GM10266 (cell line): ENCODE data around the gene INSIG2.

Experiments
- DNase-seq: peaks from one replicate; pipeline ENCODE4 v3.0.0; 2012; ENCODE audit errors: extremely low spot score
- TF ChIP-seq, protein P1 (sequence below): IDR thresholded peaks from 2 replicates; pipeline ENCODE4 v1.5.1; 2012; ENCODE audit warnings: mild to moderate bottlenecking, low read depth; ENCODE audit not compliant: control insufficient read depth, insufficient read depth; ENCODE audit errors: missing control alignments

INSIG2 gene

GRCh38 chr2:118128826-118129225, 40.6 kb downstream of the INSIG2 start:
- TF ChIP-seq, protein P1, sequence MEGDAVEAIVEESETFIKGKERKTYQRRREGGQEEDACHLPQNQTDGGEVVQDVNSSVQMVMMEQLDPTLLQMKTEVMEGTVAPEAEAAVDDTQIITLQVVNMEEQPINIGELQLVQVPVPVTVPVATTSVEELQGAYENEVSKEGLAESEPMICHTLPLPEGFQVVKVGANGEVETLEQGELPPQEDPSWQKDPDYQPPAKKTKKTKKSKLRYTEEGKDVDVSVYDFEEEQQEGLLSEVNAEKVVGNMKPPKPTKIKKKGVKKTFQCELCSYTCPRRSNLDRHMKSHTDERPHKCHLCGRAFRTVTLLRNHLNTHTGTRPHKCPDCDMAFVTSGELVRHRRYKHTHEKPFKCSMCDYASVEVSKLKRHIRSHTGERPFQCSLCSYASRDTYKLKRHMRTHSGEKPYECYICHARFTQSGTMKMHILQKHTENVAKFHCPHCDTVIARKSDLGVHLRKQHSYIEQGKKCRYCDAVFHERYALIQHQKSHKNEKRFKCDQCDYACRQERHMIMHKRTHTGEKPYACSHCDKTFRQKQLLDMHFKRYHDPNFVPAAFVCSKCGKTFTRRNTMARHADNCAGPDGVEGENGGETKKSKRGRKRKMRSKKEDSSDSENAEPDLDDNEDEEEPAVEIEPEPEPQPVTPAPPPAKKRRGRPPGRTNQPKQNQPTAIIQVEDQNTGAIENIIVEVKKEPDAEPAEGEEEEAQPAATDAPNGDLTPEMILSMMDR = no peak
- DNase-seq = no peak

- TF ChIP-seq, protein P1 = no peak
- DNase-seq = no peak
Measured at GRCh38 chr2:118130385-118130784, 42.1 kb downstream of the INSIG2 start.

- DNase-seq = no peak
- TF ChIP-seq, protein P1 = no peak
Measured at GRCh38 chr2:118131771-118132170, 43.5 kb downstream of the INSIG2 start.

GRCh38 chr2:118133916-118134315, 45.6 kb downstream of the INSIG2 start:
- DNase-seq = no peak
- TF ChIP-seq, protein P1 = no peak

DNA sequence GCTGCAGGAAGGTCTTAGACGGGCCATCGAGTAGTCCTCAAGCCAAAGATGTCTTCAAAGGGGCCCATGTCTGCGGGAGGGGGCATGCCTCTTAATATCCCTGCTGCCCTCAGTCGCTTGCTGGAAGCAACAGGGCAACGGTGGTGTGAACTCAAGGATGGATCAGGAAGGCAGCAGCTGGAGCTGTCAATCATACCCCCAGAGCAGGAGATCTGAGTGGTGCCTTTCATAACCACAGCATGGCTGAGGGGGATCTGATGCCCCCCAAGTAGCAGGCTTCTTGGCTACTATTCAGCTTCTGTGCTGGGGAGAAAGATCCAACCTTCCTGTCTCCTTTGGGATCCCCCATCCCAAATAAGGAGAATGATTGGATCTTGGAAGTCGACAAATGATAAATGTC, 46.4 kb downstream of the INSIG2 start:
- TF ChIP-seq, protein P1 = no peak

DNA sequence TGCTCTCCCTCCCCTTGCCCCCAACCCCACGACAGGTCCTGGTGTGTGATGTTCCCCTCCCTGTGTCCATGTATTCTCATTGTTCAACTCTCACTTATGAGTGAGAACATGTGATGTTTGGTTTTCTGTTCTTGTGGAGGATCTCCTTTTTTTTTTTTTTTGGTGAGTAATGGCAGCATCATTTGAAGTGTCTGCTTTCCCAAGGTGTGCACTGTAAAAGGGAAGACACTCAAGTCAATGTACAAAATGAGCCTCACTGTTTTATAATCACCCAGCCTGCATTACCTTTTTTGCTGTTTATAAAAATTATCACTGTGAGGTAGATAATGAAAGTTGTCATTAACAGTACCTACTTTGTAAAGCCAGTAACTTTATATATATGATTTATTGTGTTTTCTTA, 56.9 kb downstream of the INSIG2 start:
- no peak for DNase-seq
- TF ChIP-seq, protein P1 = no peak

More for the DNA sequence above, 46.4 kb downstream of the INSIG2 start:
- DNase-seq = no peak

- TF ChIP-seq, protein P1 = no peak
- no peak for DNase-seq
Measured at GRCh38 chr2:118145806-118146205, 57.5 kb downstream of the INSIG2 start.
